GM12878 (cell line): ENCODE data around the gene SRSF9. TPM values are rescaled to one million over a fixed set of nuclear protein-coding genes. Genes with fewer than 3 reads are reported as not detected.

ENCODE experiments used
- ATAC-seq: fragments of 200-7000 bp; cut with Tn5 transposase; 3 replicates; pipeline ENCODE4 v1.9.1; 2020; ENCODE audit warnings: mild to moderate bottlenecking, moderate library complexity
- BruUV-seq: library from RNA; stranded (reverse); fragments of 400-500 nt; replicated peaks from 2 replicates; lab custom pipeline; 2021; lab: Mats Ljungman, UMichigan
- CTCF ChIA-PET: fragments of 300-600 bp; sonication (Branson Sonifier 250); formaldehyde crosslinking; extraction: SDS; loops from one replicate; lab custom pipeline; 2021; ENCODE audit warnings: inconsistent platforms; lab: Yijun Ruan, JAX
- POLR2A ChIA-PET: fragments of 350-600 bp; formaldehyde crosslinking; extraction: SDS; loops from one replicate; lab custom pipeline; 2021; ENCODE audit warnings: inconsistent platforms; lab: Charles Lee
- RAD21 ChIA-PET: fragments of 300-600 bp; sonication (Branson Sonifier 250); formaldehyde crosslinking; loops from one replicate; lab custom pipeline; 2023; ENCODE audit warnings: antibody characterized with exemption; ENCODE audit not compliant: unreplicated experiment; lab: Charles Lee
- SMC1A ChIA-PET: fragments of 300-600 bp; sonication (Branson Sonifier 250); formaldehyde crosslinking; loops from one replicate; lab custom pipeline; 2023; ENCODE audit not compliant: unreplicated experiment, uncharacterized antibody; lab: Charles Lee
- DNase-seq: peaks from one replicate; pipeline ENCODE4 v3.0.0-alpha.2; 2011; ENCODE audit warnings: low read depth, low spot score
- FAIRE-seq: peaks from 3 replicates; lab custom pipeline; 2011; peaks lifted over from hg19 to GRCh38; lab: Jason Lieb, UNC
- H2AFZ ChIP-seq: 2 replicates; pipeline ENCODE4 v1.6.0; 2011; ENCODE audit warnings: low read depth, low read length, control low read depth; ENCODE audit not compliant: control insufficient read depth
- H3K27ac ChIP-seq: 2 replicates; pipeline ENCODE4 v1.5.1; 2011; ENCODE audit warnings: control low read depth; ENCODE audit not compliant: control insufficient read depth, insufficient read depth
- H3K27me3 ChIP-seq, 2 experiments: replicated peaks in 1 of 2; 2 replicates each; pipeline versions ENCODE4 v1.6.0 to v1.6.1; 2011; ENCODE audit warnings: low read length in 1 of 2; ENCODE audit not compliant: control insufficient read depth in 2 of 2, insufficient read depth in 2 of 2
- H3K36me3 ChIP-seq, 2 experiments: 2 replicates each; pipeline ENCODE4 v1.5.1; 2011; ENCODE audit warnings: low read length in 1 of 2; ENCODE audit not compliant: control insufficient read depth in 2 of 2, insufficient read depth in 2 of 2
- H3K4me1 ChIP-seq: 2 replicates; pipeline ENCODE4 v1.6.1; 2011; ENCODE audit warnings: mild to moderate bottlenecking, low read length, moderate library complexity, mixed read lengths; ENCODE audit not compliant: control insufficient read depth, insufficient read depth
- H3K4me2 ChIP-seq: 2 replicates; pipeline ENCODE4 v1.6.0; 2011; ENCODE audit warnings: control low read depth; ENCODE audit not compliant: control insufficient read depth, insufficient read depth
- H3K4me3 ChIP-seq: fragments of 200-600 bp; sonication (generic); 2 replicates; pipeline ENCODE4 v1.5.1; 2016
- H3K79me2 ChIP-seq: 2 replicates; pipeline ENCODE4 v1.6.0; 2011; ENCODE audit warnings: low read length; ENCODE audit not compliant: control insufficient read depth, insufficient read depth
- H3K9ac ChIP-seq: 2 replicates; pipeline ENCODE4 v1.8.0; 2011; ENCODE audit warnings: low read length, control low read depth, mixed read lengths; ENCODE audit not compliant: control insufficient read depth, insufficient read depth
- H3K9me3 ChIP-seq: replicated peaks from 3 replicates; pipeline ENCODE4 v1.5.1; 2011; ENCODE audit warnings: mild to moderate bottlenecking, low read length; ENCODE audit not compliant: control insufficient read depth, insufficient read depth
- H4K20me1 ChIP-seq: 2 replicates; pipeline ENCODE4 v1.6.0; 2011; ENCODE audit not compliant: control insufficient read depth, insufficient read depth
- BCL3 ChIP-seq: IDR thresholded peaks from 2 replicates; pipeline ENCODE4 v1.6.1; 2011; ENCODE audit warnings: borderline replicate concordance, low read depth, mild to moderate bottlenecking, moderate library complexity, low read length; ENCODE audit not compliant: insufficient read depth, poor library complexity, severe bottlenecking
- DPF2 ChIP-seq: fragments of 450-650 bp; IDR thresholded peaks from 2 replicates; pipeline ENCODE4 v1.6.1; 2017; ENCODE audit warnings: mild to moderate bottlenecking
- EGR1 ChIP-seq, 2 experiments: IDR thresholded peaks; 1 replicate in 1 of 2; 2 replicates in 1 of 2; pipeline ENCODE4 v1.6.1; 2011 to 2012; ENCODE audit warnings: low read depth in 2 of 2, low read length in 2 of 2, borderline replicate concordance in 1 of 2, mild to moderate bottlenecking in 1 of 2, moderate library complexity in 1 of 2
- ETV6 ChIP-seq, 2 experiments: fragments of 450-650 bp in 1 of 2; IDR thresholded peaks in 1 of 2; conservative IDR thresholded peaks in 1 of 2; 2 replicates each; pipeline ENCODE4 v1.6.1; 2014; ENCODE audit warnings: antibody characterized with exemption in 1 of 2, borderline replicate concordance in 1 of 2, low read depth in 1 of 2, mild to moderate bottlenecking in 1 of 2, moderate library complexity in 1 of 2
- FOS ChIP-seq: IDR thresholded peaks from 3 replicates; pipeline ENCODE4 v1.6.1; 2011; ENCODE audit warnings: borderline replicate concordance; ENCODE audit not compliant: insufficient read length; ENCODE audit errors: extremely low read depth
- IKZF1 ChIP-seq: fragments of 450-650 bp; conservative IDR thresholded peaks from 2 replicates; pipeline ENCODE4 v1.6.1; 2017; ENCODE audit warnings: antibody characterized with exemption, mild to moderate bottlenecking
- PBX3 ChIP-seq: IDR thresholded peaks from 2 replicates; pipeline ENCODE4 v1.6.1; 2011; ENCODE audit warnings: mild to moderate bottlenecking, low read depth, low read length, moderate library complexity; ENCODE audit not compliant: insufficient replicate concordance
- POLR2AphosphoS5 ChIP-seq: IDR thresholded peaks from 2 replicates; pipeline ENCODE4 v1.6.1; 2011; ENCODE audit warnings: mild to moderate bottlenecking, low read length, inconsistent platforms
- RELA ChIP-seq: fragments of 450-650 bp; IDR thresholded peaks from 2 replicates; pipeline ENCODE4 v1.8.0; 2014; ENCODE audit warnings: borderline replicate concordance; ENCODE audit not compliant: partially characterized antibody
- TCF3 ChIP-seq: IDR thresholded peaks from 2 replicates; pipeline ENCODE4 v1.6.1; 2012; ENCODE audit warnings: low read depth, mild to moderate bottlenecking, low read length, borderline replicate concordance; ENCODE audit not compliant: insufficient read depth
- USF1 ChIP-seq: IDR thresholded peaks from 2 replicates; pipeline ENCODE4 v1.6.1; 2011; ENCODE audit warnings: borderline replicate concordance, low read depth, mild to moderate bottlenecking, moderate library complexity, mixed read lengths, low read length; ENCODE audit not compliant: insufficient read depth; ENCODE audit errors: extremely low read length
- ZNF217 ChIP-seq: fragments of 450-650 bp; IDR thresholded peaks from 2 replicates; pipeline ENCODE4 v1.6.1; 2017; ENCODE audit warnings: antibody characterized with exemption, mild to moderate bottlenecking
- ZNF384 ChIP-seq: IDR thresholded peaks from 2 replicates; pipeline ENCODE4 v1.6.1; 2012; ENCODE audit warnings: low read depth, mild to moderate bottlenecking, low read length, improper control_type of control experiment, borderline replicate concordance
- WGBS: methylation state at CpG from one replicate; pipeline ENCODE4 v1.1.6; 2016; ENCODE audit warnings: low lambda C conversion rate; ENCODE audit not compliant: insufficient replicate concordance, insufficient coverage; ENCODE audit errors: missing lambda C conversion rate; 5-methylcytosine and 5-hydroxymethylcytosine counted together
- in situ Hi-C: fragments of 300-500 bp; cut with MboI; formaldehyde crosslinking; loops from 9 replicates; pipeline ENCODE4 v1.14.3; 2018; ENCODE audit warnings: mixed read lengths
- intact Hi-C: fragments of 100-400 bp; cut with micrococcal nuclease; formaldehyde crosslinking; loops from one replicate; pipeline ENCODE4 v1.14.2; 2022; ENCODE audit not compliant: unreplicated experiment
- polyA plus RNA-seq, 11 experiments: library from polyadenylated mRNA; depleted of rRNA in 4 of 11; unstranded in 6 of 11; stranded (reverse) in 5 of 11; fragments of >200 nt; fragmentation: Nextera tagmentation in 4 of 11; fragmentation: Illumina TruSeq in 1 of 11; extraction: Ambion mirVana in 4 of 11; extraction: Trizol in 1 of 11; gene quantifications; 1 replicate in 1 of 11; 2 replicates in 10 of 11; pipeline versions ENCODE4 v1.2.1 to v1.2.3, GENCODE V29; 2011 to 2016; ENCODE audit warnings: inconsistent platforms in 2 of 11, missing spikeins in 2 of 11, low read depth in 1 of 11
- total RNA-seq, 4 experiments: library from RNA; depleted of rRNA in 3 of 4; stranded (reverse); fragments of >200 nt in 3 of 4; fragmentation: Illumina TruSeq in 1 of 4; extraction: Trizol in 1 of 4; gene quantifications; 2 replicates each; pipeline versions ENCODE4 v1.2.1 to v1.2.3, GENCODE V29; 2013 to 2021
- TF ChIP-seq, protein P1 (sequence below): fragments of 150-350 bp; IDR thresholded peaks from 2 replicates; pipeline ENCODE4 v1.6.1; 2014; ENCODE audit warnings: mild to moderate bottlenecking, low read depth, low read length

SRSF9 gene
- total and polyA plus RNA-seq, 10 of the 15 experiments (the other 5 are each of a cell fraction or from before 2014, with no cell fraction given) = 56.2 to 510 (median 186) TPM

DNA sequence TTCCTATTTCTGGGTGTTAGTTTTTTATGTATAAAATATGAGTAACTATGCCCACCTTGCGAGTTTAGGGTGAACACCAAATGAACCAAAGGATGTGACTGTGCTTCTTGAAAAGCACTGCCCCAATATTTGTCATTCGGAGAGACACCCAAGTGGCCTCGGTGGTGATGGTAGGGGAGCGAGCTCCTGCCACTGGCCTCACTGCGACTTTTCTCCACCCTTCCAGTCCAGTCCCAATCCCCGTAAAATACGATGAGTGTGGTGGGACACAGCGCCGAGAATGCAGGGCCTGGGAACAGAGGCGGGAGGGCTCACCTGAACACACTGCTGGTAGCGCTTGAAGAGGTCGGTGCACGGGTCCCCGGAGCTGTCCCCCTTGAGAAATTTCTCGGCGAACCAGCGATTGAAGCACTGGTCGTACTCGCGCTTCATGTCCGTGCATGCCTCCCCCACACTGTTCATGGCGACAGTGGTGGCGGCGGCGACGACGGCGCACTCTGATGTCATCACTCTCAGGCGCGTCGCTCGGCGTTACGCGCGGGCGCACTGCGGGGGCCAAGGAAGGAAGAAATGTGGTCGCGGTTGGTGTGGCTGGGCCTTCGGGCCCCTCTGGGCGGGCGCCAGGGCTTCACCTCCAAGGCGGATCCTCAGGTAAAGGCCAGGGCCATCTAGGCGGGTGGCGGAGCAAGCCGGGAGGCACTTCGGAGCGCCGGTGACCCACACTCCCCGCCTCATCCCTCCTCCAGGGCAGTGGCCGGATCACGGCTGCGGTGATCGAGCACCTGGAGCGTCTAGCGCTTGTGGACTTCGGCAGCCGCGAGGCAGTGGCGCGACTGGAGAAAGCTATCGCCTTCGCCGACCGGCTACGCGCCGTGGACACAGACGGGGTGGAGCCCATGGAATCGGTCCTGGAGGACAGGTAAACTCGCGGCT, 23.4 kb downstream of the SRSF9 start, which contains the start of the genes GATC and TRIAP1:
GATC (plus strand) TSS at position 534 of the 933 bp plus-strand sequence; CDS start at position 571, 37 bp downstream.
TRIAP1 (minus strand) TSS at position 474 of the 933 bp plus-strand sequence; CDS start at position 462, 12 bp downstream.
- BruUV-seq = TSS peak; percentile 87
- Histone ChIP-seq H3K27ac (peak within 1 kb of the TSS; percentile 89), H3K27me3 (no peaks in the 10 kb centered on the region), H4K20me1 (no peaks in the 10 kb centered on the region), H3K4me2 (peak within 1 kb of the TSS; percentile 91), H3K4me1 (peaks cover 9% of the 10 kb centered on the region; the same call in 1 of the 2 replicates), H3K79me2 (peaks cover 47% of the 10 kb centered on the region), H3K9ac (peak within 1 kb of the TSS; percentile 83), H3K36me3 (peaks cover 0 to 9% of the 10 kb centered on the region in 2 experiments; a peak in 2 of 4 replicates), H2AFZ (peak within 1 kb of the TSS; percentile 58), H3K4me3 (peak within 1 kb of the TSS; percentile 98), H3K9me3 (no peaks in the 10 kb centered on the region)
- peak; percentile 96 for ATAC-seq
- CTCF ChIA-PET = interaction anchor here (1.0 to 1.2 kb wide), 3 partner anchors 11 to 71 kb away, joined by 3 read pairs; no protein-coding TSS in a partner anchor
- FAIRE-seq = peak; percentile 84
- intact Hi-C loops (loop anchor here (2.0 kb wide), 1 partner anchor 23 kb away; the partner anchor contains the start of gene SRSF9), in situ Hi-C loops (no loop called here)
- SMC1A ChIA-PET = interaction anchor here (0.9 to 1.4 kb wide), 3 partner anchors 16 to 246 kb away, joined by 3 read pairs; partner anchors contain the start of gene POP5
- peak; percentile 47 for DNase-seq
- POLR2A ChIA-PET = interaction anchor here (1.4 kb wide), 1 partner anchor 13 kb away, joined by 4 read pairs; no protein-coding TSS in a partner anchor
- WGBS = under 1% methylated on average over 73 of the region's 73 CpGs
- RAD21 ChIA-PET = no interaction called here
- no peak for TF ChIP-seq TCF3
- TF ChIP-seq RELA = peak; percentile 86
- TF ChIP-seq ZNF217 = 0 out of 2 replicates have a peak, but pooled peaks have one; percentile 17
- TF ChIP-seq ZNF384 = no peak; the same call in 1 of the 2 replicates
- TF ChIP-seq, protein P1, sequence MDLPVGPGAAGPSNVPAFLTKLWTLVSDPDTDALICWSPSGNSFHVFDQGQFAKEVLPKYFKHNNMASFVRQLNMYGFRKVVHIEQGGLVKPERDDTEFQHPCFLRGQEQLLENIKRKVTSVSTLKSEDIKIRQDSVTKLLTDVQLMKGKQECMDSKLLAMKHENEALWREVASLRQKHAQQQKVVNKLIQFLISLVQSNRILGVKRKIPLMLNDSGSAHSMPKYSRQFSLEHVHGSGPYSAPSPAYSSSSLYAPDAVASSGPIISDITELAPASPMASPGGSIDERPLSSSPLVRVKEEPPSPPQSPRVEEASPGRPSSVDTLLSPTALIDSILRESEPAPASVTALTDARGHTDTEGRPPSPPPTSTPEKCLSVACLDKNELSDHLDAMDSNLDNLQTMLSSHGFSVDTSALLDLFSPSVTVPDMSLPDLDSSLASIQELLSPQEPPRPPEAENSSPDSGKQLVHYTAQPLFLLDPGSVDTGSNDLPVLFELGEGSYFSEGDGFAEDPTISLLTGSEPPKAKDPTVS = no peak
- peak in 1 of 2 experiments; percentile 53; a peak in 1 of 4 replicates for TF ChIP-seq ETV6 (conservative IDR thresholded peaks at IDR 0.05 in 1 of 2, IDR thresholded peaks at IDR 0.05 in 1 of 2; ENCODE audit: borderline replicate concordance in 1 of 2, low read depth in 1 of 2)
- peak in 1 of 2 experiments; percentile 80; a peak in 2 of 3 replicates for TF ChIP-seq EGR1 (IDR thresholded peaks at IDR 0.05; ENCODE audit: borderline replicate concordance in 1 of 2, low read depth in 2 of 2, low read length in 2 of 2)
- no peak for TF ChIP-seq PBX3
- TF ChIP-seq POLR2AphosphoS5 = peak; percentile 88
- no peak for TF ChIP-seq USF1
- peak; percentile 79 for TF ChIP-seq BCL3
- TF ChIP-seq FOS = no peak
- TF ChIP-seq IKZF1 = peak; percentile 93
- TF ChIP-seq DPF2 = peak; percentile 86
